ENCODE data around the gene TRPM2. TPM values are rescaled to one million over a fixed set of nuclear protein-coding genes. Genes with fewer than 3 reads are reported as not detected.

The TRPM2 gene
- total and polyA plus RNA-seq, 2 of the 13 experiments (the other 11 are each of a cell fraction or from before 2014, with no cell fraction given): 0.07 to 0.20 TPM

GRCh38 chr21:44489962-44490361, 136.5 kb downstream of the TRPM2 start:
- Histone ChIP-seq H3K79me2 (ENCODE audit: insufficient read depth, low read length) (peaks cover 31% of the 10 kb centered on the region), H2AFZ (ENCODE audit: low read length) (no peak overlapping the region), H3K9ac (ENCODE audit: insufficient read depth, low read depth, low read length) (no peak overlapping the region), H3K27me3 (ENCODE audit: control insufficient read depth in 1 of 2, insufficient read depth in 2 of 2, low read length in 2 of 2) (no peaks in the 10 kb centered on the region), H3K4me3 (replicated peaks in 1 of 3; ENCODE audit: insufficient read depth in 1 of 3, low read depth in 2 of 3, low read length in 3 of 3) (no peak overlapping the region), H3K27ac (ENCODE audit: extremely low read length, insufficient read depth, low read length) (no peak overlapping the region), H3K9me3 (ENCODE audit: low read length) (peaks cover 19% of the 10 kb centered on the region), H3K4me2 (ENCODE audit: low read depth, low read length) (no peak overlapping the region), H3K36me3 (replicated peaks in 1 of 2; ENCODE audit: control insufficient read depth in 1 of 2, insufficient read depth in 2 of 2, low read length in 2 of 2) (peaks cover 8 to 22% of the 10 kb centered on the region in 2 experiments; a peak in 4 of 5 replicates), H3K4me1 (ENCODE audit: insufficient read depth, low read length) (peaks cover 46% of the 10 kb centered on the region), H4K20me1 (ENCODE audit: insufficient read depth, low read length) (no peaks in the 10 kb centered on the region)
- WGBS (ENCODE audit: low lambda C conversion rate): 68% methylated on average over 7 of the region's 7 CpGs
- no peak for FAIRE-seq
- ChIA-PET CTCF (ENCODE audit: low intra/inter-chr PET ratio, low total read pairs) (no interaction called here), POLR2A (no interaction called here)
- TF ChIP-seq CTCF (CRISPR knock-in tag; IDR thresholded peaks at IDR 0.05) (0 out of 2 replicates have a peak, but pooled peaks have one; percentile 29), ZSCAN12 (CRISPR knock-in tag; IDR thresholded peaks at IDR 0.05) (no peak), KAT8 (CRISPR knock-in tag; IDR thresholded peaks at IDR 0.05) (no peak)
- ATAC-seq: no peak
- intact Hi-C loops (cut with micrococcal nuclease; ENCODE audit: unreplicated experiment): loop anchor here (10.0 kb wide), 1 partner anchor 185 kb away; the partner anchor contains the start of gene PFKL
- in situ Hi-C loops (cut with HindIII; ENCODE audit: extremely low pct_ligation_motif_present, low pct_unique_long_range_greater_than_20kb): no loop called here
- no TSS peak for BruUV-seq (replicated peaks)
- DNase-seq (ENCODE audit: low spot score): no peak

GRCh38 chr21:44490405-44490804, 137.0 kb downstream of the TRPM2 start:
- DNase-seq (ENCODE audit: low spot score) (no peak), ATAC-seq (no peak), FAIRE-seq (no peak)
- Histone ChIP-seq H3K27ac (ENCODE audit: extremely low read length, insufficient read depth, low read length) (no peak overlapping the region), H3K36me3 (replicated peaks in 1 of 2; ENCODE audit: control insufficient read depth in 1 of 2, insufficient read depth in 2 of 2, low read length in 2 of 2) (peaks cover 8 to 22% of the 10 kb centered on the region in 2 experiments; a peak in 4 of 5 replicates), H3K4me2 (ENCODE audit: low read depth, low read length) (no peak overlapping the region), H3K9me3 (ENCODE audit: low read length) (peaks cover 19% of the 10 kb centered on the region), H3K27me3 (ENCODE audit: control insufficient read depth in 1 of 2, insufficient read depth in 2 of 2, low read length in 2 of 2) (no peaks in the 10 kb centered on the region), H3K79me2 (ENCODE audit: insufficient read depth, low read length) (peaks cover 27% of the 10 kb centered on the region), H3K4me3 (replicated peaks in 1 of 3; ENCODE audit: insufficient read depth in 1 of 3, low read depth in 2 of 3, low read length in 3 of 3) (no peak overlapping the region), H3K4me1 (ENCODE audit: insufficient read depth, low read length) (peaks cover 41% of the 10 kb centered on the region), H2AFZ (ENCODE audit: low read length) (no peak overlapping the region), H4K20me1 (ENCODE audit: insufficient read depth, low read length) (no peaks in the 10 kb centered on the region), H3K9ac (ENCODE audit: insufficient read depth, low read depth, low read length) (no peak overlapping the region)
- no TSS peak for BruUV-seq (replicated peaks)
- ChIA-PET POLR2A (interaction anchor here (1.0 kb wide), 1 partner anchor 15 kb away, joined by 5 read pairs; no protein-coding TSS in a partner anchor), CTCF (ENCODE audit: low intra/inter-chr PET ratio, low total read pairs) (no interaction called here)
- 98% methylated on average over 11 of the region's 19 CpGs for WGBS (ENCODE audit: low lambda C conversion rate)
- intact Hi-C loops (cut with micrococcal nuclease; ENCODE audit: unreplicated experiment): no loop called here
- in situ Hi-C loops (cut with HindIII; ENCODE audit: extremely low pct_ligation_motif_present, low pct_unique_long_range_greater_than_20kb): no loop called here
- TF ChIP-seq ZBTB33 (CRISPR knock-in tag; IDR thresholded peaks at IDR 0.05): peak; percentile 90
- TF ChIP-seq RBFOX2 (IDR thresholded peaks at IDR 0.05; ENCODE audit: low read depth, low read length): peak; percentile 81
- TF ChIP-seq AGO2 (optimal IDR thresholded peaks at IDR 0.05; ENCODE audit: low read depth, low read length): peak; percentile 59
- TF ChIP-seq RXRA (CRISPR knock-in tag; IDR thresholded peaks at IDR 0.05): 0 out of 2 replicates have a peak, but pooled peaks have one; percentile 17
- TF ChIP-seq ZBTB7A (CRISPR knock-in tag; IDR thresholded peaks at IDR 0.05): no peak
- peak; percentile 93 for TF ChIP-seq AGO1 (IDR thresholded peaks at IDR 0.05; ENCODE audit: low read depth, low read length, poor library complexity, severe bottlenecking)
- peak; percentile 39; the same call in 1 of the 2 replicates for TF ChIP-seq ZNF687 (CRISPR knock-in tag; IDR thresholded peaks at IDR 0.05)

Data from HepG2 (cell line).